Esophagus squamous epithelium (tissue), 4 donors: ENCODE measurements around the gene FRMD4A.

ENCODE experiments used
- POLR2A ChIP-seq, 4 donors: fragments of 450-650 bp; IDR thresholded peaks; one replicate each; pipeline ENCODE4 v1.6.1; 2017; ENCODE audit warnings: antibody characterized with exemption in 4 of 4, mild to moderate bottlenecking in 4 of 4, moderate library complexity in 3 of 4
- TF ChIP-seq, protein P1 (sequence below), 6 experiments: fragments of 450-650 bp in 4 of 6; fragments of 200-600 bp in 2 of 6; sonication (generic) in 2 of 6; IDR thresholded peaks; one replicate each; pipeline ENCODE4 v1.5.1; 2016 to 2019; ENCODE audit warnings: antibody characterized with exemption in 6 of 6, mild to moderate bottlenecking in 4 of 6, moderate library complexity in 4 of 6

DNA sequence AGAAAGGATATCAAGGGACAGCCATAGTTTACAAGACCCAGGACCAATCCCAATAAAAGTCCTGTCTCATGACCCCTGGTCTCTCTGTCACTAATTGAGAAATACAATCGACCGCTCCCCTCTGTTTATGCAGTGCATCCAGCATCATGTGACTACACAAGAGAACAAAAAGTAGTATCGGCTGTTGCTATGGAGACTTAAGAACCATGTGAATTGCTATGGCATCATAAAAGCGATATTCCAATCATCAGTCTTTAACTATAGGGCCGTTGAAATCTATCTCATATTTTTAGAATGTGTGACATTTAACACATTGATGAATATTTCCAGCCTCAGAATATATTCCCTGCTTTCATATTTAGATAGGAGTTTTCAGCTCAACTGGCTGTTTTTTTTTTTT is 139.3 kb downstream of the FRMD4A start:
- no peak for TF ChIP-seq POLR2A (IDR thresholded peaks at IDR 0.05)
- TF ChIP-seq, protein P1, sequence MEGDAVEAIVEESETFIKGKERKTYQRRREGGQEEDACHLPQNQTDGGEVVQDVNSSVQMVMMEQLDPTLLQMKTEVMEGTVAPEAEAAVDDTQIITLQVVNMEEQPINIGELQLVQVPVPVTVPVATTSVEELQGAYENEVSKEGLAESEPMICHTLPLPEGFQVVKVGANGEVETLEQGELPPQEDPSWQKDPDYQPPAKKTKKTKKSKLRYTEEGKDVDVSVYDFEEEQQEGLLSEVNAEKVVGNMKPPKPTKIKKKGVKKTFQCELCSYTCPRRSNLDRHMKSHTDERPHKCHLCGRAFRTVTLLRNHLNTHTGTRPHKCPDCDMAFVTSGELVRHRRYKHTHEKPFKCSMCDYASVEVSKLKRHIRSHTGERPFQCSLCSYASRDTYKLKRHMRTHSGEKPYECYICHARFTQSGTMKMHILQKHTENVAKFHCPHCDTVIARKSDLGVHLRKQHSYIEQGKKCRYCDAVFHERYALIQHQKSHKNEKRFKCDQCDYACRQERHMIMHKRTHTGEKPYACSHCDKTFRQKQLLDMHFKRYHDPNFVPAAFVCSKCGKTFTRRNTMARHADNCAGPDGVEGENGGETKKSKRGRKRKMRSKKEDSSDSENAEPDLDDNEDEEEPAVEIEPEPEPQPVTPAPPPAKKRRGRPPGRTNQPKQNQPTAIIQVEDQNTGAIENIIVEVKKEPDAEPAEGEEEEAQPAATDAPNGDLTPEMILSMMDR (IDR thresholded peaks at IDR 0.05): no peak
